Smooth muscle cell (in vitro differentiated cells): ENCODE data around the gene CACNA1I. TPM values are rescaled to one million over a fixed set of nuclear protein-coding genes. Genes with fewer than 3 reads are reported as not detected.

Experiments
- DNase-seq: peaks from one replicate; lab custom pipeline; 2025; ENCODE audit not compliant: unreplicated experiment; lab: John Stamatoyannopoulos, UW
- H2AFZ ChIP-seq: fragments of 200-600 bp; sonication (generic); 2 replicates; pipeline ENCODE4 v1.6.0; 2016; ENCODE audit warnings: antibody characterized with exemption, low read depth, mild to moderate bottlenecking
- H3F3A ChIP-seq: fragments of 200-600 bp; sonication (generic); 2 replicates; pipeline ENCODE4 v1.6.0; 2017; ENCODE audit warnings: antibody characterized with exemption, low read depth
- H3K27ac ChIP-seq: fragments of 200-600 bp; sonication (generic); 2 replicates; pipeline ENCODE4 v1.5.1; 2016; ENCODE audit warnings: low read depth, mild to moderate bottlenecking
- H3K27me3 ChIP-seq: fragments of 200-600 bp; sonication (generic); 2 replicates; pipeline ENCODE4 v1.6.1; 2016; ENCODE audit warnings: low read depth, mild to moderate bottlenecking
- H3K36me3 ChIP-seq: fragments of 200-600 bp; sonication (generic); 2 replicates; pipeline ENCODE4 v1.5.1; 2016; ENCODE audit warnings: low read depth
- H3K4me1 ChIP-seq: fragments of 200-600 bp; sonication (generic); 2 replicates; pipeline ENCODE4 v1.5.1; 2016; ENCODE audit warnings: low read depth
- H3K4me2 ChIP-seq: fragments of 200-600 bp; sonication (generic); 2 replicates; pipeline ENCODE4 v1.6.0; 2016; ENCODE audit warnings: mild to moderate bottlenecking
- H3K4me3 ChIP-seq: fragments of 200-600 bp; sonication (generic); 2 replicates; pipeline ENCODE4 v1.5.1; 2016; ENCODE audit warnings: mild to moderate bottlenecking
- H3K79me2 ChIP-seq: fragments of 200-600 bp; sonication (generic); 2 replicates; pipeline ENCODE4 v1.6.0; 2016; ENCODE audit warnings: low read depth, mild to moderate bottlenecking
- H3K9ac ChIP-seq: fragments of 200-600 bp; sonication (generic); 2 replicates; pipeline ENCODE4 v1.6.0; 2016; ENCODE audit warnings: low read depth
- H3K9me3 ChIP-seq: fragments of 200-600 bp; sonication (generic); replicated peaks from 2 replicates; pipeline ENCODE4 v1.5.1; 2016; ENCODE audit warnings: low read depth
- H4K20me1 ChIP-seq: fragments of 200-600 bp; sonication (generic); 2 replicates; pipeline ENCODE4 v1.6.0; 2016; ENCODE audit warnings: low read depth
- CTCF ChIP-seq: fragments of 200-600 bp; sonication (generic); IDR thresholded peaks from 2 replicates; pipeline ENCODE4 v1.5.1; 2017; ENCODE audit warnings: borderline replicate concordance, mild to moderate bottlenecking, antibody characterized with exemption; ENCODE audit not compliant: insufficient read depth, poor library complexity, severe bottlenecking
- WGBS: methylation state at CpG from one replicate; pipeline ENCODE4 v1.1.7; 2016; ENCODE audit warnings: low lambda C conversion rate; 5-methylcytosine and 5-hydroxymethylcytosine counted together
- polyA plus RNA-seq: library from polyadenylated mRNA; unstranded; fragments of >200 nt; fragmentation: Nextera tagmentation; extraction: Ambion mirVana; gene quantifications from 2 replicates; pipeline ENCODE4 v1.2.1, GENCODE V29; 2016
- total RNA-seq: library from RNA; depleted of rRNA; stranded (reverse); fragments of >200 nt; gene quantifications from 2 replicates; pipeline ENCODE4 v1.2.3, GENCODE V29; 2014

CACNA1I gene
- total and polyA plus RNA-seq, 2 experiments from 2014 or later = not detected

GRCh38 chr22:39661501-39661841 lies 90.9 kb downstream of the CACNA1I start:
- Histone ChIP-seq H3F3A (no peaks in the 10 kb centered on the region), H3K27ac (no peak overlapping the region), H3K9me3 (no peaks in the 10 kb centered on the region), H3K4me1 (peaks cover 6% of the 10 kb centered on the region), H2AFZ (no peak overlapping the region), H3K79me2 (no peaks in the 10 kb centered on the region), H3K9ac (no peak overlapping the region), H3K4me3 (no peak overlapping the region), H4K20me1 (no peaks in the 10 kb centered on the region), H3K4me2 (no peak overlapping the region), H3K27me3 (peaks cover 65% of the 10 kb centered on the region), H3K36me3 (no peaks in the 10 kb centered on the region)
- no peak for TF ChIP-seq CTCF
- WGBS = 79% methylated on average over 1 of the region's 1 CpG
- DNase-seq = no peak

- peaks cover 6% of the 10 kb centered on the region for H3K4me1 ChIP-seq
- peak overlapping the region; percentile 69 for H3K4me2 ChIP-seq
- H4K20me1 ChIP-seq = no peaks in the 10 kb centered on the region
- no peaks in the 10 kb centered on the region for H3K79me2 ChIP-seq
- H3F3A ChIP-seq = no peaks in the 10 kb centered on the region
- no peaks in the 10 kb centered on the region for H3K36me3 ChIP-seq
- DNase-seq = no peak
- no peak for TF ChIP-seq CTCF
- H3K9me3 ChIP-seq = no peaks in the 10 kb centered on the region
- no peak overlapping the region for H3K27ac ChIP-seq
- peak overlapping the region; percentile 26 for H3K4me3 ChIP-seq
- 7% methylated on average over 36 of the region's 77 CpGs for WGBS
- H3K9ac ChIP-seq = no peak overlapping the region
- H3K27me3 ChIP-seq = peaks cover 61% of the 10 kb centered on the region
- H2AFZ ChIP-seq = no peak overlapping the region
Observed at GRCh38 chr22:39661842-39662685, 91.5 kb downstream of the CACNA1I start.

- H3K27me3 ChIP-seq = peaks cover 59% of the 10 kb centered on the region
- no peaks in the 10 kb centered on the region for H3F3A ChIP-seq
- H3K79me2 ChIP-seq = no peaks in the 10 kb centered on the region
- H3K9me3 ChIP-seq = no peaks in the 10 kb centered on the region
- DNase-seq = no peak
- no peak overlapping the region for H3K9ac ChIP-seq
- H3K4me1 ChIP-seq = peaks cover 6% of the 10 kb centered on the region
- H3K27ac ChIP-seq = no peak overlapping the region
- TF ChIP-seq CTCF = no peak
- H3K36me3 ChIP-seq = no peaks in the 10 kb centered on the region
- H4K20me1 ChIP-seq = no peaks in the 10 kb centered on the region
- H3K4me3 ChIP-seq = no peak overlapping the region
- WGBS = 24% methylated on average over 23 of the region's 26 CpGs
- H2AFZ ChIP-seq = no peak overlapping the region
- H3K4me2 ChIP-seq = no peak overlapping the region
Observed at GRCh38 chr22:39662686-39663052, 92.1 kb downstream of the CACNA1I start.

GRCh38 chr22:39663751-39664150 lies 93.2 kb downstream of the CACNA1I start:
- H3K9ac ChIP-seq = no peak overlapping the region
- no peaks in the 10 kb centered on the region for H3K79me2 ChIP-seq
- no peaks in the 10 kb centered on the region for H4K20me1 ChIP-seq
- WGBS = 64% methylated on average over 22 of the region's 22 CpGs
- H3K4me1 ChIP-seq = peaks cover 6% of the 10 kb centered on the region
- H3K27me3 ChIP-seq = peaks cover 59% of the 10 kb centered on the region
- DNase-seq = no peak
- no peak overlapping the region for H3K4me2 ChIP-seq
- H3K9me3 ChIP-seq = no peaks in the 10 kb centered on the region
- TF ChIP-seq CTCF = no peak
- no peak overlapping the region for H3K27ac ChIP-seq
- H2AFZ ChIP-seq = no peak overlapping the region
- no peak overlapping the region for H3K4me3 ChIP-seq
- H3F3A ChIP-seq = no peaks in the 10 kb centered on the region
- no peaks in the 10 kb centered on the region for H3K36me3 ChIP-seq
